HepG2 (cell line): ENCODE data around the gene LRP5. TPM values are rescaled to one million over a fixed set of nuclear protein-coding genes. Genes with fewer than 3 reads are reported as not detected.

Source experiments
- ATAC-seq: fragments of 200-7000 bp; cut with Tn5 transposase; 3 replicates; pipeline ENCODE4 v1.9.1; 2020; ENCODE audit warnings: mild to moderate bottlenecking, moderate library complexity
- BruUV-seq: library from RNA; stranded (reverse); fragments of 400-500 nt; replicated peaks from 2 replicates; lab custom pipeline; 2021; lab: Mats Ljungman, UMichigan
- CTCF ChIA-PET: fragments of 300-600 bp; formaldehyde crosslinking; extraction: SDS; loops from one replicate; lab custom pipeline; 2021; ENCODE audit warnings: low total read pairs, inconsistent platforms, low intra/inter-chr PET ratio; lab: Yijun Ruan, JAX
- POLR2A ChIA-PET: fragments of 350-600 bp; sonication (Branson Sonifier 250); formaldehyde crosslinking; loops from one replicate; lab custom pipeline; 2020; ENCODE audit warnings: antibody characterized with exemption, inconsistent platforms; lab: Yijun Ruan, JAX
- DNase-seq: peaks from one replicate; pipeline ENCODE4 v3.0.0-alpha.2; 2015; ENCODE audit warnings: low spot score
- FAIRE-seq: peaks from 3 replicates; lab custom pipeline; 2011; peaks lifted over from hg19 to GRCh38; lab: Jason Lieb, UNC
- H2AFZ ChIP-seq: one replicate; pipeline ENCODE4 v1.6.1; 2011; ENCODE audit warnings: low read length, inconsistent platforms
- H3K27ac ChIP-seq: fragments of 300-600 bp; 3 replicates; pipeline ENCODE4 v1.8.0; 2011; ENCODE audit warnings: mixed run types, mild to moderate bottlenecking, mixed read lengths, low read length, inconsistent platforms; ENCODE audit not compliant: insufficient read depth; ENCODE audit errors: extremely low read length
- H3K27me3 ChIP-seq, 2 experiments: fragments of 200-600 bp in 1 of 2; 2 replicates in 1 of 2; 3 replicates in 1 of 2; pipeline versions ENCODE4 v1.6.0 to v1.8.0; 2011; ENCODE audit warnings: low read length in 2 of 2, mild to moderate bottlenecking in 2 of 2, moderate library complexity in 2 of 2, inconsistent platforms in 1 of 2; ENCODE audit not compliant: insufficient read depth in 2 of 2, control insufficient read depth in 1 of 2
- H3K36me3 ChIP-seq, 2 experiments: fragments of 200-600 bp in 1 of 2; replicated peaks in 1 of 2; 2 replicates in 1 of 2; 3 replicates in 1 of 2; pipeline versions ENCODE4 v1.5.1 to v1.8.0; 2011; ENCODE audit warnings: low read length in 2 of 2, inconsistent platforms in 1 of 2; ENCODE audit not compliant: insufficient read depth in 2 of 2, control insufficient read depth in 1 of 2
- H3K4me1 ChIP-seq: 2 replicates; pipeline ENCODE4 v1.5.1; 2012; ENCODE audit warnings: low read length, inconsistent platforms; ENCODE audit not compliant: insufficient read depth
- H3K4me2 ChIP-seq: 2 replicates; pipeline ENCODE4 v1.6.0; 2011; ENCODE audit warnings: low read depth, low read length, inconsistent platforms
- H3K4me3 ChIP-seq, 3 experiments: fragments of 200-600 bp in 1 of 3; sonication (generic), shearing (Covaris generic) in 1 of 3; replicated peaks in 1 of 3; 2 replicates each; pipeline ENCODE4 v1.5.1; 2011 to 2016; ENCODE audit warnings: low read length in 3 of 3, inconsistent platforms in 2 of 3, low read depth in 2 of 3, mild to moderate bottlenecking in 2 of 3, control low read depth in 1 of 3, mixed read lengths in 1 of 3; ENCODE audit not compliant: insufficient read depth in 1 of 3
- H3K79me2 ChIP-seq: one replicate; pipeline ENCODE4 v1.6.1; 2011; ENCODE audit warnings: low read length, inconsistent platforms; ENCODE audit not compliant: insufficient read depth
- H3K9ac ChIP-seq: 2 replicates; pipeline ENCODE4 v1.6.0; 2011; ENCODE audit warnings: mild to moderate bottlenecking, low read depth, low read length, inconsistent platforms; ENCODE audit not compliant: insufficient read depth
- H3K9me3 ChIP-seq: 2 replicates; pipeline ENCODE4 v1.5.1; 2012; ENCODE audit warnings: mild to moderate bottlenecking, low read length
- H4K20me1 ChIP-seq: 2 replicates; pipeline ENCODE4 v1.6.0; 2011; ENCODE audit warnings: inconsistent platforms, mild to moderate bottlenecking, low read length, moderate library complexity; ENCODE audit not compliant: insufficient read depth
- CHCHD3 ChIP-seq: sonication (generic); formaldehyde crosslinking; IDR thresholded peaks from 2 replicates; pipeline ENCODE4 v1.8.0; 2022; ENCODE audit warnings: mild to moderate bottlenecking, missing genetic modification reagents, moderate library complexity
- GABPB1 ChIP-seq: IDR thresholded peaks from 2 replicates; pipeline ENCODE4 v1.6.1; 2016; ENCODE audit warnings: mild to moderate bottlenecking, missing genetic modification reagents, moderate library complexity, missing compliant biosample characterization
- KMT2A ChIP-seq: sonication (generic); formaldehyde crosslinking; IDR thresholded peaks from 2 replicates; pipeline ENCODE4 v1.4.0; 2020; ENCODE audit warnings: missing genetic modification reagents
- MTF1 ChIP-seq: sonication (generic); formaldehyde crosslinking; IDR thresholded peaks from 2 replicates; pipeline ENCODE4 v1.5.0; 2020; ENCODE audit warnings: missing genetic modification reagents
- PAWR ChIP-seq: sonication (generic); formaldehyde crosslinking; IDR thresholded peaks from 2 replicates; pipeline ENCODE4 v1.4.0; 2020; ENCODE audit warnings: missing genetic modification reagents, mild to moderate bottlenecking, borderline replicate concordance
- SUZ12 ChIP-seq: fragments of 150-350 bp; IDR thresholded peaks from 2 replicates; pipeline ENCODE4 v1.6.1; 2014; ENCODE audit warnings: low read depth, low read length
- ZNF205 ChIP-seq: IDR thresholded peaks from 2 replicates; pipeline ENCODE4 v1.6.1; 2018; ENCODE audit warnings: missing biosample characterization, missing genetic modification reagents
- ZNF557 ChIP-seq: sonication (generic); formaldehyde crosslinking; IDR thresholded peaks from 2 replicates; pipeline ENCODE4 v1.4.0; 2020; ENCODE audit warnings: missing genetic modification reagents
- ZNF564 ChIP-seq: sonication (generic); formaldehyde crosslinking; IDR thresholded peaks from 2 replicates; pipeline ENCODE4 v1.8.1; 2023; ENCODE audit warnings: mild to moderate bottlenecking, missing genetic modification reagents
- WGBS: methylation state at CpG from one replicate; pipeline ENCODE4 v1.1.6; 2017; ENCODE audit warnings: low lambda C conversion rate; 5-methylcytosine and 5-hydroxymethylcytosine counted together
- in situ Hi-C: cut with HindIII; loops from 2 replicates; pipeline ENCODE4 v1.10.0; 2017; ENCODE audit warnings: low pct_unique_long_range_greater_than_20kb; ENCODE audit not compliant: extremely low pct_ligation_motif_present
- intact Hi-C: fragments of 100-400 bp; cut with micrococcal nuclease; formaldehyde crosslinking; loops from one replicate; pipeline ENCODE4 v1.10.0; 2022; ENCODE audit not compliant: unreplicated experiment
- polyA plus RNA-seq, 8 experiments: library from polyadenylated mRNA; depleted of rRNA in 3 of 8; stranded (reverse) in 7 of 8; unstranded in 1 of 8; fragments of >200 nt; fragmentation: Illumina TruSeq in 4 of 8; extraction: Trizol in 4 of 8; gene quantifications; 2 replicates each; pipeline versions ENCODE4 v1.2.1 to v1.2.3, GENCODE V29; 2011 to 2016; ENCODE audit warnings: low read depth in 4 of 8, missing spikeins in 1 of 8, mixed read lengths in 1 of 8; ENCODE audit not compliant: insufficient read depth in 1 of 8
- total RNA-seq, 5 experiments: library from RNA; depleted of rRNA; stranded (reverse); fragments of >200 nt; fragmentation: Illumina TruSeq; extraction: Trizol; gene quantifications; 2 replicates each; pipeline ENCODE4 v1.2.3, GENCODE V29; 2016; ENCODE audit warnings: low read depth in 1 of 5
- TF ChIP-seq, protein P1 (sequence below): sonication (generic); formaldehyde crosslinking; IDR thresholded peaks from 2 replicates; pipeline ENCODE4 v1.8.1; 2022; ENCODE audit warnings: low read depth, mild to moderate bottlenecking, missing genetic modification reagents
- TF ChIP-seq, protein P2 (sequence below): sonication (generic); formaldehyde crosslinking; IDR thresholded peaks from 2 replicates; pipeline ENCODE4 v1.4.0; 2020; ENCODE audit warnings: missing genetic modification reagents
- TF ChIP-seq, protein P3 (sequence below): sonication (generic); formaldehyde crosslinking; IDR thresholded peaks from 2 replicates; pipeline ENCODE4 v1.4.0; 2020; ENCODE audit warnings: missing genetic modification reagents
- TF ChIP-seq, protein P4 (sequence below): sonication (generic); formaldehyde crosslinking; IDR thresholded peaks from 2 replicates; pipeline ENCODE4 v1.4.0; 2020; ENCODE audit warnings: mild to moderate bottlenecking, missing genetic modification reagents, borderline replicate concordance

LRP5 gene
- total and polyA plus RNA-seq, 2 of the 13 experiments (the other 11 are each of a cell fraction or from before 2014, with no cell fraction given): 40.4 to 64.0 TPM

DNA sequence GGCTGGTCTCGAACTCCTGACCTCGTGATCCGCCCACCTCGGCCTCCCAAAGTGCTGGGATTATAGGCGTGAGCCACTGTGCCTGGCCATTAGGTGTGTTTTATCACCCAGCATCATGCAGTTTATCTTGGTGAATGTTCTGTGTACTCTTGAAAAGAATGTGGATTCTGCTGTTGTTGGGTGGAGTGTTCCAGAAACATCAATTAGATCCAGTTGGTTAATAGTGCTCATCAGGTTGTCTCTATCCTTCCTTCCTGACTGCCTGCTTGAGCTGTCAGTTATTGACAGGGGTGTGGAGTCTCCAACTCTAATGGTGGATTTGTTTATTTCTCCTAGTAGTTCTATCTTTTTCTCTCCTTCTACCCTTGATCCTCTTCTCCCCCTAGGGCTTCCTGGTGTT is 118.0 kb downstream of the LRP5 start (continued):
- TF ChIP-seq KMT2A: no peak
- TF ChIP-seq GABPB1: no peak
- TF ChIP-seq, protein P1, sequence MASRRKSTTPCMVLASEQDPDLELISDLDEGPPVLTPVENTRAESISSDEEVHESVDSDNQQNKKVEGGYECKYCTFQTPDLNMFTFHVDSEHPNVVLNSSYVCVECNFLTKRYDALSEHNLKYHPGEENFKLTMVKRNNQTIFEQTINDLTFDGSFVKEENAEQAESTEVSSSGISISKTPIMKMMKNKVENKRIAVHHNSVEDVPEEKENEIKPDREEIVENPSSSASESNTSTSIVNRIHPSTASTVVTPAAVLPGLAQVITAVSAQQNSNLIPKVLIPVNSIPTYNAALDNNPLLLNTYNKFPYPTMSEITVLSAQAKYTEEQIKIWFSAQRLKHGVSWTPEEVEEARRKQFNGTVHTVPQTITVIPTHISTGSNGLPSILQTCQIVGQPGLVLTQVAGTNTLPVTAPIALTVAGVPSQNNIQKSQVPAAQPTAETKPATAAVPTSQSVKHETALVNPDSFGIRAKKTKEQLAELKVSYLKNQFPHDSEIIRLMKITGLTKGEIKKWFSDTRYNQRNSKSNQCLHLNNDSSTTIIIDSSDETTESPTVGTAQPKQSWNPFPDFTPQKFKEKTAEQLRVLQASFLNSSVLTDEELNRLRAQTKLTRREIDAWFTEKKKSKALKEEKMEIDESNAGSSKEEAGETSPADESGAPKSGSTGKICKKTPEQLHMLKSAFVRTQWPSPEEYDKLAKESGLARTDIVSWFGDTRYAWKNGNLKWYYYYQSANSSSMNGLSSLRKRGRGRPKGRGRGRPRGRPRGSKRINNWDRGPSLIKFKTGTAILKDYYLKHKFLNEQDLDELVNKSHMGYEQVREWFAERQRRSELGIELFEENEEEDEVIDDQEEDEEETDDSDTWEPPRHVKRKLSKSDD: no peak
- TF ChIP-seq ZNF557 (CRISPR knock-in tag): no peak
- TF ChIP-seq, protein P2, sequence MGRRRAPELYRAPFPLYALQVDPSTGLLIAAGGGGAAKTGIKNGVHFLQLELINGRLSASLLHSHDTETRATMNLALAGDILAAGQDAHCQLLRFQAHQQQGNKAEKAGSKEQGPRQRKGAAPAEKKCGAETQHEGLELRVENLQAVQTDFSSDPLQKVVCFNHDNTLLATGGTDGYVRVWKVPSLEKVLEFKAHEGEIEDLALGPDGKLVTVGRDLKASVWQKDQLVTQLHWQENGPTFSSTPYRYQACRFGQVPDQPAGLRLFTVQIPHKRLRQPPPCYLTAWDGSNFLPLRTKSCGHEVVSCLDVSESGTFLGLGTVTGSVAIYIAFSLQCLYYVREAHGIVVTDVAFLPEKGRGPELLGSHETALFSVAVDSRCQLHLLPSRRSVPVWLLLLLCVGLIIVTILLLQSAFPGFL (CRISPR knock-in tag): no peak

DNA sequence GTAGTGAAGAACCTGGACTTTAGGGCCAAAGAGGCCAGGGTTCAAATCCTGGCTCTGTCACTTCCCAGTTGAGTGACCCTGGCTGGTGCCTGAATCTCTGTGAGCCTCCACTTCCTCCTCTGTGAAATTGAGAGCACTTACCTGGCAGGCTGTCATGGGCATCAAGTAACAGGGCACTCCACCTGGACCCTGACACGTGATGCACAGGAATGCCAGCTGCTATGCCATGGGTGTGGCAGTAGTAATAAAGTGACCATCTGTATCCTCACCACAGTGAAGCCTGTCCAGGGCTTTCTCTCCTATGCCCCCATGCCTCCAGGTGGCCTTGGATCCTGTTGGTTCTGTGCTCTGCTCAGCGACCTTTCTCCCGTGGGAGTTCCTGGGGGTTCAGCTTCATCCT is 118.4 kb downstream of the LRP5 start:
- Histone ChIP-seq H3K27me3 (no peaks in the 10 kb centered on the region), H3K27ac (no peak overlapping the region), H3K79me2 (no peaks in the 10 kb centered on the region), H3K4me2 (no peak overlapping the region), H3K9me3 (peaks cover 6% of the 10 kb centered on the region; the same call in 1 of the 2 replicates), H3K9ac (no peak overlapping the region), H4K20me1 (0 out of 2 replicates have a peak, but pooled peaks cover 3% of the 10 kb centered on the region), H3K4me3 (no peak overlapping the region), H3K36me3 (peaks cover 50 to 76% of the 10 kb centered on the region in 2 experiments), H3K4me1 (no peaks in the 10 kb centered on the region), H2AFZ (no peak overlapping the region)
- DNase-seq (no peak), FAIRE-seq (no peak), ATAC-seq (no peak)
- CTCF ChIA-PET: no interaction called here
- 93% methylated on average over 2 of the region's 3 CpGs for WGBS
- in situ Hi-C loops (no loop called here), intact Hi-C loops (no loop called here)
- BruUV-seq: no TSS peak
- POLR2A ChIA-PET: no interaction called here
- TF ChIP-seq MTF1 (CRISPR knock-in tag) (no peak), ZNF205 (no peak), CHCHD3 (no peak), PAWR (CRISPR knock-in tag) (no peak), ZNF564 (CRISPR knock-in tag) (no peak), SUZ12 (no peak)
- TF ChIP-seq, protein P3, sequence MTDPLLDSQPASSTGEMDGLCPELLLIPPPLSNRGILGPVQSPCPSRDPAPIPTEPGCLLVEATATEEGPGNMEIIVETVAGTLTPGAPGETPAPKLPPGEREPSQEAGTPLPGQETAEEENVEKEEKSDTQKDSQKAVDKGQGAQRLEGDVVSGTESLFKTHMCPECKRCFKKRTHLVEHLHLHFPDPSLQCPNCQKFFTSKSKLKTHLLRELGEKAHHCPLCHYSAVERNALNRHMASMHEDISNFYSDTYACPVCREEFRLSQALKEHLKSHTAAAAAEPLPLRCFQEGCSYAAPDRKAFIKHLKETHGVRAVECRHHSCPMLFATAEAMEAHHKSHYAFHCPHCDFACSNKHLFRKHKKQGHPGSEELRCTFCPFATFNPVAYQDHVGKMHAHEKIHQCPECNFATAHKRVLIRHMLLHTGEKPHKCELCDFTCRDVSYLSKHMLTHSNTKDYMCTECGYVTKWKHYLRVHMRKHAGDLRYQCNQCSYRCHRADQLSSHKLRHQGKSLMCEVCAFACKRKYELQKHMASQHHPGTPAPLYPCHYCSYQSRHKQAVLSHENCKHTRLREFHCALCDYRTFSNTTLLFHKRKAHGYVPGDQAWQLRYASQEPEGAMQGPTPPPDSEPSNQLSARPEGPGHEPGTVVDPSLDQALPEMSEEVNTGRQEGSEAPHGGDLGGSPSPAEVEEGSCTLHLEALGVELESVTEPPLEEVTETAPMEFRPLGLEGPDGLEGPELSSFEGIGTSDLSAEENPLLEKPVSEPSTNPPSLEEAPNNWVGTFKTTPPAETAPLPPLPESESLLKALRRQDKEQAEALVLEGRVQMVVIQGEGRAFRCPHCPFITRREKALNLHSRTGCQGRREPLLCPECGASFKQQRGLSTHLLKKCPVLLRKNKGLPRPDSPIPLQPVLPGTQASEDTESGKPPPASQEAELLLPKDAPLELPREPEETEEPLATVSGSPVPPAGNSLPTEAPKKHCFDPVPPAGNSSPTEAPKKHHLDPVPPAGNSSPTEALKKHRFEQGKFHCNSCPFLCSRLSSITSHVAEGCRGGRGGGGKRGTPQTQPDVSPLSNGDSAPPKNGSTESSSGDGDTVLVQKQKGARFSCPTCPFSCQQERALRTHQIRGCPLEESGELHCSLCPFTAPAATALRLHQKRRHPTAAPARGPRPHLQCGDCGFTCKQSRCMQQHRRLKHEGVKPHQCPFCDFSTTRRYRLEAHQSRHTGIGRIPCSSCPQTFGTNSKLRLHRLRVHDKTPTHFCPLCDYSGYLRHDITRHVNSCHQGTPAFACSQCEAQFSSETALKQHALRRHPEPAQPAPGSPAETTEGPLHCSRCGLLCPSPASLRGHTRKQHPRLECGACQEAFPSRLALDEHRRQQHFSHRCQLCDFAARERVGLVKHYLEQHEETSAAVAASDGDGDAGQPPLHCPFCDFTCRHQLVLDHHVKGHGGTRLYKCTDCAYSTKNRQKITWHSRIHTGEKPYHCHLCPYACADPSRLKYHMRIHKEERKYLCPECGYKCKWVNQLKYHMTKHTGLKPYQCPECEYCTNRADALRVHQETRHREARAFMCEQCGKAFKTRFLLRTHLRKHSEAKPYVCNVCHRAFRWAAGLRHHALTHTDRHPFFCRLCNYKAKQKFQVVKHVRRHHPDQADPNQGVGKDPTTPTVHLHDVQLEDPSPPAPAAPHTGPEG (CRISPR knock-in tag): no peak
- TF ChIP-seq, protein P4, sequence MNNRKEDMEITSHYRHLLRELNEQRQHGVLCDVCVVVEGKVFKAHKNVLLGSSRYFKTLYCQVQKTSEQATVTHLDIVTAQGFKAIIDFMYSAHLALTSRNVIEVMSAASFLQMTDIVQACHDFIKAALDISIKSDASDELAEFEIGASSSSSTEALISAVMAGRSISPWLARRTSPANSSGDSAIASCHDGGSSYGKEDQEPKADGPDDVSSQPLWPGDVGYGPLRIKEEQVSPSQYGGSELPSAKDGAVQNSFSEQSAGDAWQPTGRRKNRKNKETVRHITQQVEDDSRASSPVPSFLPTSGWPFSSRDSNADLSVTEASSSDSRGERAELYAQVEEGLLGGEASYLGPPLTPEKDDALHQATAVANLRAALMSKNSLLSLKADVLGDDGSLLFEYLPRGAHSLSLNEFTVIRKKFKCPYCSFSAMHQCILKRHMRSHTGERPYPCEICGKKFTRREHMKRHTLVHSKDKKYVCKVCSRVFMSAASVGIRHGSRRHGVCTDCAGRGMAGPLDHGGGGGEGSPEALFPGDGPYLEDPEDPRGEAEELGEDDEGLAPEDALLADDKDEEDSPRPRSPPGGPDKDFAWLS (CRISPR knock-in tag): no peak
